GM23338 (cell line): Measurements from ENCODE around the gene SOX12. TPM values are rescaled to one million over a fixed set of nuclear protein-coding genes. Genes with fewer than 3 reads are reported as not detected.

ENCODE experiments used
- ATAC-seq: fragments of 200-7000 bp; cut with Tn5 transposase; 3 replicates; pipeline ENCODE4 v1.9.1; 2020
- DNase-seq: peaks from one replicate; pipeline ENCODE4 v3.0.0-alpha.2; 2015; ENCODE audit warnings: low spot score
- H2AFZ ChIP-seq: fragments of 200-600 bp; sonication (generic); 2 replicates; pipeline ENCODE4 v1.8.0; 2016; ENCODE audit warnings: antibody characterized with exemption, mild to moderate bottlenecking, moderate library complexity
- H3F3A ChIP-seq: fragments of 200-600 bp; sonication (generic); replicated peaks from 2 replicates; pipeline ENCODE4 v1.8.0; 2017; ENCODE audit warnings: antibody characterized with exemption, mixed run types, low read depth
- H3K27ac ChIP-seq: fragments of 200-600 bp; sonication (generic); 2 replicates; pipeline ENCODE4 v1.6.1; 2016; ENCODE audit warnings: low read depth
- H3K27me3 ChIP-seq: fragments of 200-600 bp; sonication (generic); 2 replicates; pipeline ENCODE4 v1.8.0; 2016; ENCODE audit warnings: mild to moderate bottlenecking, mixed run types, moderate library complexity; ENCODE audit not compliant: insufficient read depth
- H3K36me3 ChIP-seq: fragments of 200-600 bp; sonication (generic); 2 replicates; pipeline ENCODE4 v1.8.0; 2016; ENCODE audit warnings: mild to moderate bottlenecking; ENCODE audit not compliant: insufficient read depth
- H3K4me1 ChIP-seq: fragments of 200-600 bp; sonication (generic); 2 replicates; pipeline ENCODE4 v1.8.0; 2016; ENCODE audit warnings: mild to moderate bottlenecking, moderate library complexity; ENCODE audit not compliant: insufficient read depth
- H3K4me2 ChIP-seq: fragments of 200-600 bp; sonication (generic); 2 replicates; pipeline ENCODE4 v1.7.1; 2017; ENCODE audit warnings: mixed run types
- H3K4me3 ChIP-seq: fragments of 200-600 bp; sonication (generic); 2 replicates; pipeline ENCODE4 v1.6.1; 2016; ENCODE audit warnings: mixed run types
- H3K79me2 ChIP-seq: fragments of 200-600 bp; sonication (generic); replicated peaks from 2 replicates; pipeline ENCODE4 v1.8.0; 2017; ENCODE audit warnings: mild to moderate bottlenecking; ENCODE audit not compliant: insufficient read depth
- H3K9me2 ChIP-seq: fragments of 200-600 bp; sonication (generic); 2 replicates; pipeline ENCODE4 v1.8.0; 2017; ENCODE audit not compliant: insufficient read depth
- H4K20me1 ChIP-seq: fragments of 200-600 bp; sonication (generic); replicated peaks from 2 replicates; pipeline ENCODE4 v1.8.0; 2017; ENCODE audit warnings: mild to moderate bottlenecking; ENCODE audit not compliant: insufficient read depth
- H3K27ac Mint-ChIP-seq: 2 replicates; pipeline ENCODE4 v1.8.0; 2020; ENCODE audit warnings: inconsistent platforms, mild to moderate bottlenecking, moderate library complexity, mixed read lengths
- H3K27me3 Mint-ChIP-seq: 3 replicates; pipeline ENCODE4 v1.8.0; 2022; ENCODE audit warnings: low read depth, mild to moderate bottlenecking, moderate library complexity, mixed read lengths, inconsistent platforms; ENCODE audit not compliant: insufficient read depth, poor library complexity
- H3K36me3 Mint-ChIP-seq: 3 replicates; pipeline ENCODE4 v1.8.0; 2021; ENCODE audit warnings: low read depth, mild to moderate bottlenecking, inconsistent platforms, moderate library complexity, mixed read lengths
- H3K4me1 Mint-ChIP-seq: 3 replicates; pipeline ENCODE4 v1.8.0; 2020; ENCODE audit warnings: mild to moderate bottlenecking, inconsistent platforms, mixed read lengths
- H3K4me3 Mint-ChIP-seq: 3 replicates; pipeline ENCODE4 v1.8.0; 2021; ENCODE audit warnings: moderate library complexity, mild to moderate bottlenecking, inconsistent platforms, mixed read lengths
- H3K9me3 Mint-ChIP-seq: 3 replicates; pipeline ENCODE4 v1.8.0; 2020; ENCODE audit warnings: moderate library complexity, mild to moderate bottlenecking, inconsistent platforms, mixed read lengths
- EZH2phosphoT487 ChIP-seq: fragments of 200-600 bp; sonication (generic); IDR thresholded peaks from one replicate; pipeline ENCODE4 v1.8.1; 2018; ENCODE audit warnings: antibody characterized with exemption; ENCODE audit not compliant: unreplicated experiment
- JUNB ChIP-seq: IDR thresholded peaks from one replicate; pipeline ENCODE4 v1.6.1; 2016; ENCODE audit warnings: antibody characterized with exemption; ENCODE audit not compliant: unreplicated experiment
- ZNF114 ChIP-seq: fragments of 250-450 bp; sonication (Bioruptor Pico); IDR thresholded peaks from 2 replicates; pipeline ENCODE4 v1.5.0; 2020; ENCODE audit warnings: mild to moderate bottlenecking, moderate library complexity
- polyA plus RNA-seq: library from polyadenylated mRNA; unstranded; fragments of >200 nt; fragmentation: Nextera tagmentation; extraction: Ambion mirVana; gene quantifications from 2 replicates; pipeline ENCODE4 v1.2.1, GENCODE V29; 2016
- total RNA-seq: library from RNA; depleted of rRNA; stranded (reverse); fragments of >200 nt; shearing (Covaris generic); gene quantifications from 2 replicates; pipeline ENCODE4 v1.2.3, GENCODE V29; 2014
- TF ChIP-seq, protein P1 (sequence below): IDR thresholded peaks from one replicate; pipeline ENCODE4 v1.6.1; 2018; ENCODE audit warnings: antibody characterized with exemption; ENCODE audit not compliant: unreplicated experiment
- TF ChIP-seq, protein P2 (sequence below), 2 experiments: fragments of 200-600 bp in 1 of 2; sonication (generic) in 1 of 2; conservative IDR thresholded peaks; 2 replicates each; pipeline versions ENCODE4 v1.5.1 to v1.6.1; 2016 to 2017; ENCODE audit warnings: antibody characterized with exemption in 2 of 2, low read depth in 2 of 2, mild to moderate bottlenecking in 2 of 2, moderate library complexity in 1 of 2

Gene SOX12
- total and polyA plus RNA-seq, 2 experiments from 2014 or later = 14.1 to 32.0 TPM

DNA sequence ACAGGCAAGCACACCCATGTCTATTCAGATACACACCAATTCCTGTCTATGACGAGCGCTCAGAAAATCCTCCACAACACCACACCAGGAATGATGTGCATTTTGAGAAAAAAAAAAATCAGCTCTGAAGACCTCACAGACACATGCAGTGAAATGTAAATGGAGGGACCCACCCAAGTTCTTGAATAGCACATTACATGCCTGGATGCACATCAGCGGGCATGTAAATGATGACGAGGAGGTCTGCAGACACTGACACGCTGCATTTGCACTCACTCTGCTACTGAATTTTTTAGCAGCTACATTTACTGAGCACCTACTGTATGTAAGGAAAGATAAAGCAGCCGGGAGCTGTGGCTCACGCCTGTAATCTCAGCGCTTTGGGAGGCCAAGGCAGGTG, 36.2 kb downstream of the SOX12 start:
- Histone ChIP-seq H3K36me3 (no peaks in the 10 kb centered on the region), H3F3A (0 out of 2 replicates have a peak, but pooled peaks cover 13% of the 10 kb centered on the region), H3K4me3 (no peak overlapping the region), H2AFZ (no peak overlapping the region), H3K79me2 (no peaks in the 10 kb centered on the region), H3K4me2 (no peak overlapping the region), H3K27me3 (no peaks in the 10 kb centered on the region), H4K20me1 (no peaks in the 10 kb centered on the region), H3K9me2 (no peaks in the 10 kb centered on the region), H3K4me1 (peaks cover 13% of the 10 kb centered on the region), H3K27ac (no peak overlapping the region)
- ATAC-seq (no peak), DNase-seq (no peak)
- Mint-ChIP-seq H3K9me3 (no peaks in the 10 kb centered on the region; the same call in 2 of the 3 replicates), H3K27ac (no peak overlapping the region), H3K36me3 (no peaks in the 10 kb centered on the region), H3K27me3 (peaks cover 20% of the 10 kb centered on the region), H3K4me1 (peaks cover 16% of the 10 kb centered on the region), H3K4me3 (no peak overlapping the region)
- TF ChIP-seq EZH2phosphoT487 = no peak
- TF ChIP-seq, protein P1, sequence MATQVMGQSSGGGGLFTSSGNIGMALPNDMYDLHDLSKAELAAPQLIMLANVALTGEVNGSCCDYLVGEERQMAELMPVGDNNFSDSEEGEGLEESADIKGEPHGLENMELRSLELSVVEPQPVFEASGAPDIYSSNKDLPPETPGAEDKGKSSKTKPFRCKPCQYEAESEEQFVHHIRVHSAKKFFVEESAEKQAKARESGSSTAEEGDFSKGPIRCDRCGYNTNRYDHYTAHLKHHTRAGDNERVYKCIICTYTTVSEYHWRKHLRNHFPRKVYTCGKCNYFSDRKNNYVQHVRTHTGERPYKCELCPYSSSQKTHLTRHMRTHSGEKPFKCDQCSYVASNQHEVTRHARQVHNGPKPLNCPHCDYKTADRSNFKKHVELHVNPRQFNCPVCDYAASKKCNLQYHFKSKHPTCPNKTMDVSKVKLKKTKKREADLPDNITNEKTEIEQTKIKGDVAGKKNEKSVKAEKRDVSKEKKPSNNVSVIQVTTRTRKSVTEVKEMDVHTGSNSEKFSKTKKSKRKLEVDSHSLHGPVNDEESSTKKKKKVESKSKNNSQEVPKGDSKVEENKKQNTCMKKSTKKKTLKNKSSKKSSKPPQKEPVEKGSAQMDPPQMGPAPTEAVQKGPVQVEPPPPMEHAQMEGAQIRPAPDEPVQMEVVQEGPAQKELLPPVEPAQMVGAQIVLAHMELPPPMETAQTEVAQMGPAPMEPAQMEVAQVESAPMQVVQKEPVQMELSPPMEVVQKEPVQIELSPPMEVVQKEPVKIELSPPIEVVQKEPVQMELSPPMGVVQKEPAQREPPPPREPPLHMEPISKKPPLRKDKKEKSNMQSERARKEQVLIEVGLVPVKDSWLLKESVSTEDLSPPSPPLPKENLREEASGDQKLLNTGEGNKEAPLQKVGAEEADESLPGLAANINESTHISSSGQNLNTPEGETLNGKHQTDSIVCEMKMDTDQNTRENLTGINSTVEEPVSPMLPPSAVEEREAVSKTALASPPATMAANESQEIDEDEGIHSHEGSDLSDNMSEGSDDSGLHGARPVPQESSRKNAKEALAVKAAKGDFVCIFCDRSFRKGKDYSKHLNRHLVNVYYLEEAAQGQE = no peak
- TF ChIP-seq, protein P2, sequence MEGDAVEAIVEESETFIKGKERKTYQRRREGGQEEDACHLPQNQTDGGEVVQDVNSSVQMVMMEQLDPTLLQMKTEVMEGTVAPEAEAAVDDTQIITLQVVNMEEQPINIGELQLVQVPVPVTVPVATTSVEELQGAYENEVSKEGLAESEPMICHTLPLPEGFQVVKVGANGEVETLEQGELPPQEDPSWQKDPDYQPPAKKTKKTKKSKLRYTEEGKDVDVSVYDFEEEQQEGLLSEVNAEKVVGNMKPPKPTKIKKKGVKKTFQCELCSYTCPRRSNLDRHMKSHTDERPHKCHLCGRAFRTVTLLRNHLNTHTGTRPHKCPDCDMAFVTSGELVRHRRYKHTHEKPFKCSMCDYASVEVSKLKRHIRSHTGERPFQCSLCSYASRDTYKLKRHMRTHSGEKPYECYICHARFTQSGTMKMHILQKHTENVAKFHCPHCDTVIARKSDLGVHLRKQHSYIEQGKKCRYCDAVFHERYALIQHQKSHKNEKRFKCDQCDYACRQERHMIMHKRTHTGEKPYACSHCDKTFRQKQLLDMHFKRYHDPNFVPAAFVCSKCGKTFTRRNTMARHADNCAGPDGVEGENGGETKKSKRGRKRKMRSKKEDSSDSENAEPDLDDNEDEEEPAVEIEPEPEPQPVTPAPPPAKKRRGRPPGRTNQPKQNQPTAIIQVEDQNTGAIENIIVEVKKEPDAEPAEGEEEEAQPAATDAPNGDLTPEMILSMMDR (conservative IDR thresholded peaks at IDR 0.05; ENCODE audit: low read depth in 2 of 2) = no peak

DNA sequence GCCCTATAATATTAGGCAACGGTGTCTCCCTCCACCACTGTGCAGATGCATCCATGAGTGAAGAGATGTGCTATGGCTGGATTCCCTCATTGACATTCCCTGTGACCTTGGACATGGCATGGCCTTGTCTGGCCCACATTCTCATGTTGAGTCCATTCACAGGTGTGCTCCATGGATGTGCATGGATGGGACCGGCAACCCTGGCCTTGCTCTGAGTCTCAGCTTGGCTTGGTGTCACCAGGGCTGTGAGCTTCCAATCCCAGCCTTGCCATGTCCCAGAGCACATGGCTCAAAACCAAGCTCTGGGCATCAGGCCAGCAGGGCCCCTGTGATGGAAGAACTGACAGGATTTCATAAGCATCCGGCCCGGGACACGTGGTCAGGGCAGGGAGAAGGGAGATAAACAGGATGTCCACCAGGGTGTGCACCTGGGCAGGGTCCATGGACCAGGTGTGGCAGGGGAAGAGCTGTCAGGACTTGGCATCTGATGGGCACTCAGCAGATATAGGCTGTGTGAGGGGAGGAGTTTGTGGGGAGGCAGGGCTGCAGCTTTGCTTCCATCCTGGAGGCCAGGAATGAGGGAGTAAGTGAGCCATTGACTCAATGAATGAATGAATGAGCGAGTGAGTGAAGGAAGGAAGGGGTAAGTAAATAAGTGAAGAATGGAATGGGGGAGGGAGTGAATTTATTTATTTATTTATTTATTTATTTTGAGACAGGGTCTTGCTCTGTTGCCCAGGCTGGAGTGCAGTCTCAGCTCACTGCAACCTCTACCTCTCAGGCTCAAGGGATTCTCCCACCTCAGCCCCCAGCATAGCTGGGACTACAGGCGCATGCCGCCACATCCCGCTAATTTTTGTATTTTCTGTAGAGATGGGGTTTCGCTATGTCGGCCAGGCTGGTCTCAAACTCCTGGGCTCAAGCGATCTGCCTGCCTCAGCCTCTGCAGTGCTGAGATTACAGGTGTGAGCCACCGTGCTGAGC, 37.2 kb downstream of the SOX12 start:
- ATAC-seq (peak; percentile 67), DNase-seq (peak; percentile 68)
- 0 out of 2 replicates have a peak, but pooled peaks cover 13% of the 10 kb centered on the region for H3F3A ChIP-seq
- no peaks in the 10 kb centered on the region for H3K27me3 ChIP-seq
- H3K27me3 Mint-ChIP-seq = peaks cover 22% of the 10 kb centered on the region
- H3K27ac Mint-ChIP-seq = peak overlapping the region; percentile 47; the same call in 1 of the 2 replicates
- no peak overlapping the region for H3K4me2 ChIP-seq
- no peak overlapping the region for H3K4me3 Mint-ChIP-seq
- no peak overlapping the region for H3K27ac ChIP-seq
- H3K36me3 ChIP-seq = no peaks in the 10 kb centered on the region
- peaks cover 16% of the 10 kb centered on the region for H3K4me1 Mint-ChIP-seq
- peaks cover 13% of the 10 kb centered on the region for H3K4me1 ChIP-seq
- no peaks in the 10 kb centered on the region for H4K20me1 ChIP-seq
- H3K36me3 Mint-ChIP-seq = no peaks in the 10 kb centered on the region
- no peak overlapping the region for H3K4me3 ChIP-seq
- no peak overlapping the region for H2AFZ ChIP-seq
- H3K9me3 Mint-ChIP-seq = no peaks in the 10 kb centered on the region; the same call in 2 of the 3 replicates
- H3K79me2 ChIP-seq = no peaks in the 10 kb centered on the region
- H3K9me2 ChIP-seq = no peaks in the 10 kb centered on the region
- TF ChIP-seq ZNF114 (CRISPR knock-in tag) = no peak
- TF ChIP-seq, protein P1 = no peak
- TF ChIP-seq, protein P2 (conservative IDR thresholded peaks at IDR 0.05; ENCODE audit: low read depth in 2 of 2) = peak; percentile 43 to 69
- TF ChIP-seq JUNB = no peak
